HCT116 (cell line): ENCODE results near the gene PSMB4. TPM values are rescaled to one million over a fixed set of nuclear protein-coding genes. Genes with fewer than 3 reads are reported as not detected.

Experiments used
- ATAC-seq: fragments of 200-7000 bp; cut with Tn5 transposase; 2 replicates; pipeline ENCODE4 v1.9.1; 2020; ENCODE audit warnings: mild to moderate bottlenecking, moderate library complexity
- BruUV-seq: library from RNA; stranded (reverse); fragments of 400-500 nt; replicated peaks from 2 replicates; lab custom pipeline; 2021; lab: Mats Ljungman, UMichigan
- CTCF ChIA-PET: fragments of 300-600 bp; sonication (Branson Sonifier 250); formaldehyde crosslinking; loops from one replicate; lab custom pipeline; 2021; ENCODE audit warnings: antibody characterized with exemption; lab: Charles Lee
- POLR2A ChIA-PET: fragments of 300-600, 350-600 bp; sonication (Branson Sonifier 250); formaldehyde crosslinking; loops from one replicate; lab custom pipeline; 2021; ENCODE audit warnings: antibody characterized with exemption; lab: Charles Lee
- RAD21 ChIA-PET, 2 experiments: fragments of 300-600 bp; sonication (Branson Sonifier 250); formaldehyde crosslinking; loops; one replicate each; lab custom pipeline; 2023; ENCODE audit warnings: low total read pairs in 2 of 2; ENCODE audit not compliant: uncharacterized antibody in 2 of 2, unreplicated experiment in 2 of 2, low non-redundant PET in 1 of 2; lab: Charles Lee
- DNase-seq: peaks from one replicate; pipeline ENCODE4 v3.0.0-alpha.2; 2010; ENCODE audit warnings: low read depth, low spot score
- H2AFZ ChIP-seq: fragments of 200-600 bp; shearing (Covaris generic), sonication (generic); 2 replicates; pipeline ENCODE4 v1.6.1; 2017; ENCODE audit warnings: low read depth, mixed run types, mixed read lengths, antibody characterized with exemption, low read length; ENCODE audit not compliant: poor library complexity, severe bottlenecking
- H3K27ac ChIP-seq: 2 replicates; pipeline ENCODE4 v1.5.1; 2012; ENCODE audit warnings: low read depth, low read length
- H3K27me3 ChIP-seq: fragments of 200-600 bp; sonication (generic); 2 replicates; pipeline ENCODE4 v1.6.1; 2016; ENCODE audit warnings: mixed run types, low read length, mixed read lengths; ENCODE audit not compliant: insufficient read depth
- H3K36me3 ChIP-seq, 2 experiments: fragments of 200-500 bp in 1 of 2; fragments of 200-600 bp in 1 of 2; sonication (Bioruptor generic) in 1 of 2; sonication (generic) in 1 of 2; 2 replicates each; pipeline versions ENCODE4 v1.5.1 to v1.6.1; 2014 to 2016; ENCODE audit warnings: low read length in 2 of 2, inconsistent platforms in 1 of 2, mixed read lengths in 1 of 2, mixed run types in 1 of 2; ENCODE audit not compliant: insufficient read depth in 2 of 2, control insufficient read depth in 1 of 2
- H3K4me1 ChIP-seq, 2 experiments: fragments of 200-600 bp in 1 of 2; sonication (generic) in 1 of 2; 2 replicates each; pipeline versions ENCODE4 v1.5.1 to v1.6.1; 2012 to 2017; ENCODE audit warnings: low read length in 2 of 2, inconsistent platforms in 1 of 2, mild to moderate bottlenecking in 1 of 2, mixed read lengths in 1 of 2, mixed run types in 1 of 2, moderate library complexity in 1 of 2; ENCODE audit not compliant: insufficient read depth in 2 of 2, control insufficient read depth in 1 of 2
- H3K4me2 ChIP-seq: fragments of 200-600 bp; sonication (generic); 2 replicates; pipeline ENCODE4 v1.6.1; 2017; ENCODE audit warnings: mixed run types, low read length, mixed read lengths
- H3K4me3 ChIP-seq, 2 experiments: fragments of 200-600 bp in 1 of 2; sonication (generic) in 1 of 2; replicated peaks in 1 of 2; 2 replicates each; pipeline ENCODE4 v1.5.1; 2011 to 2016; ENCODE audit warnings: low read length in 2 of 2, control low read depth in 1 of 2, low read depth in 1 of 2, mild to moderate bottlenecking in 1 of 2, mixed read lengths in 1 of 2, mixed run types in 1 of 2
- H3K79me2 ChIP-seq: fragments of 200-600 bp; sonication (generic); 2 replicates; pipeline ENCODE4 v1.6.1; 2017; ENCODE audit warnings: mild to moderate bottlenecking, mixed run types, low read length, moderate library complexity, mixed read lengths; ENCODE audit not compliant: insufficient read depth
- H3K9ac ChIP-seq: fragments of 200-600 bp; sonication (generic); 2 replicates; pipeline ENCODE4 v1.6.1; 2016; ENCODE audit warnings: low read length, mixed read lengths
- H3K9me2 ChIP-seq: fragments of 200-600 bp; sonication (generic), shearing (Covaris generic); 2 replicates; pipeline ENCODE4 v1.6.1; 2017; ENCODE audit warnings: mixed run types, mild to moderate bottlenecking, moderate library complexity; ENCODE audit not compliant: insufficient read depth
- H3K9me3 ChIP-seq, 2 experiments: fragments of 200-500 bp in 1 of 2; fragments of 200-600 bp in 1 of 2; sonication (Bioruptor generic) in 1 of 2; sonication (generic) in 1 of 2; 2 replicates each; pipeline ENCODE4 v1.6.1; 2014 to 2017; ENCODE audit warnings: low read length in 2 of 2, mixed read lengths in 2 of 2, inconsistent platforms in 1 of 2, low read depth in 1 of 2, mild to moderate bottlenecking in 1 of 2, mixed run types in 1 of 2, moderate library complexity in 1 of 2; ENCODE audit not compliant: control insufficient read depth in 1 of 2, insufficient read depth in 1 of 2
- H4K20me1 ChIP-seq: fragments of 200-600 bp; sonication (generic), shearing (Covaris generic); 2 replicates; pipeline ENCODE4 v1.6.1; 2017; ENCODE audit warnings: mixed run types, mild to moderate bottlenecking, moderate library complexity; ENCODE audit not compliant: insufficient read depth
- CBX3 ChIP-seq: IDR thresholded peaks from 2 replicates; pipeline ENCODE4 v1.6.1; 2012; ENCODE audit warnings: low read depth
- CEBPB ChIP-seq: IDR thresholded peaks from 2 replicates; pipeline ENCODE4 v1.6.1; 2012; ENCODE audit warnings: low read depth
- EGR1 ChIP-seq: IDR thresholded peaks from 2 replicates; pipeline ENCODE4 v1.6.1; 2012; ENCODE audit warnings: low read depth
- ELF1 ChIP-seq: IDR thresholded peaks from 2 replicates; pipeline ENCODE4 v1.6.1; 2012; ENCODE audit warnings: low read depth, borderline replicate concordance
- JUND ChIP-seq: IDR thresholded peaks from 2 replicates; pipeline ENCODE4 v1.6.1; 2012
- MAX ChIP-seq: IDR thresholded peaks from 2 replicates; pipeline ENCODE4 v1.6.1; 2012
- intact Hi-C: fragments of 100-400 bp; cut with micrococcal nuclease; formaldehyde crosslinking; loops from 2 replicates; pipeline ENCODE4 v1.10.0; 2022
- total RNA-seq: library from RNA; stranded (reverse); gene quantifications from one replicate; pipeline ENCODE4 v1.2.1, GENCODE V29; 2021; ENCODE audit not compliant: unreplicated experiment

The PSMB4 gene
- total RNA-seq, 1 experiment from 2014 or later: 341 TPM

DNA sequence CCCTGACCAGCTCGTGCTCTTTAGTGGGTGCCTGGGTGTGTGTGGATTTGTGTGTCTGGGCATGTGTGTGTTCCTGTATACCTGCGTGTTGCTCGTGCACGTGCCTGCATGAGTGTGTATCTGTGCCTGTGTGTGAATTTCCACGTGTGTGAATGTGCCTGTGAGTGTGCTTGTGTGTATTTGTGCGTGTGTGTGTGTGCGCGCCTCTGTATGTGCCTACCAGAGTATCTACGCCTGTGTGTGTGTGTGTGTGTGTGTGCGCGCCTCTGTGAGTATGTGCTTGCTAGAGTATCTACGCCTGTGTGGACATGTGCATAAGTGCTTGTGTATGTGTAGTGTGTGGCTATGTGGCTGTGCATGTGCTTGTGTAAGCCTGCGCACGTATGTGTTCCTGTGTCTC, 26.2 kb upstream of the PSMB4 start:
- RAD21 ChIA-PET: no interaction called here
- POLR2A ChIA-PET: no interaction called here

GRCh38 chr1:151377150-151377884, 22.1 kb upstream of the PSMB4 start:
- RAD21 ChIA-PET: no interaction called here
- Histone ChIP-seq H3K4me1 (no peaks in the 10 kb centered on the region), H3K27me3 (no peaks in the 10 kb centered on the region), H3K36me3 (no peaks in the 10 kb centered on the region), H3K79me2 (no peaks in the 10 kb centered on the region), H3K27ac (no peak overlapping the region), H3K4me3 (no peak overlapping the region), H2AFZ (no peak overlapping the region), H3K9ac (no peak overlapping the region), H3K9me3 (no peaks in the 10 kb centered on the region), H4K20me1 (no peaks in the 10 kb centered on the region), H3K4me2 (no peak overlapping the region), H3K9me2 (no peaks in the 10 kb centered on the region)
- no peak for TF ChIP-seq EGR1
- CTCF ChIA-PET: no interaction called here
- ATAC-seq (no peak), DNase-seq (no peak)
- no TSS peak for BruUV-seq
- intact Hi-C loops: no loop called here
- POLR2A ChIA-PET: no interaction called here

More for the DNA sequence above, 26.2 kb upstream of the PSMB4 start:
- no peaks in the 10 kb centered on the region for H4K20me1 ChIP-seq
- no peaks in the 10 kb centered on the region for H3K79me2 ChIP-seq
- peaks cover 0 to 2% of the 10 kb centered on the region in 2 experiments; a peak in 1 of 4 replicates for H3K4me1 ChIP-seq
- BruUV-seq: no TSS peak
- CTCF ChIA-PET: no interaction called here
- no peaks in the 10 kb centered on the region for H3K9me3 ChIP-seq
- ATAC-seq (no peak), DNase-seq (no peak)
- no peak overlapping the region for H3K4me2 ChIP-seq
- intact Hi-C loops: no loop called here
- TF ChIP-seq JUND (no peak), CBX3 (no peak), MAX (no peak), CEBPB (no peak), ELF1 (no peak)
- no peaks in the 10 kb centered on the region for H3K36me3 ChIP-seq
- no peak overlapping the region for H3K27ac ChIP-seq
- H3K9ac ChIP-seq: no peak overlapping the region
- no peaks in the 10 kb centered on the region for H3K9me2 ChIP-seq
- H3K27me3 ChIP-seq: no peaks in the 10 kb centered on the region
- no peak overlapping the region for H3K4me3 ChIP-seq
- H2AFZ ChIP-seq: no peak overlapping the region
